Measurements from ENCODE around the gene SMC4.

Gene SMC4

DNA sequence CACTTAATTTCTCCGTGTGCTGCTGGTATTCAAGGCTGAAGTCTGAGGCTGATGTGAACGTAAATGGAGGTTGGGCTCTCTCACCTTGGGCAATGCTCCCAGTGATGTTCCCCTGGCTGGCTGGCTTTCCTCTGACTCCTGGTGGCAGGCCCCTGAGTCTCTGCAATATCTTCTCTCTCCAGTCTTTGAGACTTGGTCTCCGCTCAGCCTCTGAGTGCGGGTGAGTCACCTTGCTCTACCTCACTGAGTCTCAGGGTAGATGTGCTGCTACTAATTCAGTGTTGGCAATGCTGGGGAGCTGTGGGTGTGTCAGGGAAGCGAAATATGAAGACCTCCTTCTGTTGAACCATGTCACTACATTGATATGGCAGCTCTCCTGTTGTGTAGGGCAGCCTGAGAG lies 81.5 kb downstream of the SMC4 start:
- no peak for DNase-seq

DNA sequence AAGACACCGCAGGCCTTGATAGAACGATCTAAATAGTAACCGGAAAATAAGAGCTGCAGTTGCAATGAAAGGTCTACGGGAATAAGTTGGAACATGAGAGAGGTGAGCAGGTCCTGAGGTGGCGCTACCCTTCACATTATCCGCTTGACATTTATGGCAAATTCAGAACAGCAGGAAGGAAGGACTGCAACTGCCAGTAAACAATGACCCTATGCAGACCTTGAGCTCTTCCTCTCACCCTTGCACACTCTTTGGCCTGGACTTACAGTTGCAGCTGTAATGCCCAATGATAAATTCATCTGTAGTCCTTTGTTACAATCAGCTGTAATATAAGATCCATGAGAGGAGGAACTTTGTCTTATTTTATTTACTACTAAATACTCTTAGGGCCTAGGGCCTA lies 82.4 kb downstream of the SMC4 start:
- no peak for DNase-seq

DNA sequence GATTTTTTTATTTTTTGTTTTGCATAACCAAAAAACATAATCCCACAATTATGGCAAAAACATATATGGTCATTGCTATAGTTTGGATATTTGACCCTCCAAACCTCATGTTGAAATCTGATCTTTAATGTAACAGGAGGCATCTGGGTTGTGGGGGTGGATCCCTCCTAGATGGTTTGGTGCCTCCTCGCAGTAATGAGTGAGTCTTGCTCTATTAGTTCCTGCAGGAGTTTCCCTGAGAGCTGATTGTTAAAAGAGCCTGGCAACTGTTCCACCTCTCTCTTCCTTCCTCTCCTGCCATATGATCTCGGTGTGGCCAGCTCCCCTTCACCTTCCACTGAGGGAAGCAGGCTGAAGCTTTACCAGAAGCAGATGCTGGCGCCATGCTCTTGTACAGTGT lies 83.3 kb downstream of the SMC4 start:
- no peak for DNase-seq

Measured in stimulated activated CD4-positive, alpha-beta T cell treated with anti-CD3 and anti-CD28 coated beads, Interleukin-2, amount 100 ng/mL, for 48 hours (primary cell).